GM12878 (cell line): ENCODE results near the gene PTPN22. TPM values are rescaled to one million over a fixed set of nuclear protein-coding genes. Genes with fewer than 3 reads are reported as not detected.

Source experiments
- ATAC-seq: fragments of 200-7000 bp; cut with Tn5 transposase; 3 replicates; pipeline ENCODE4 v1.9.1; 2020; ENCODE audit warnings: mild to moderate bottlenecking, moderate library complexity
- BruUV-seq: library from RNA; stranded (reverse); fragments of 400-500 nt; replicated peaks from 2 replicates; lab custom pipeline; 2021; lab: Mats Ljungman, UMichigan
- CTCF ChIA-PET: fragments of 300-600 bp; sonication (Branson Sonifier 250); formaldehyde crosslinking; extraction: SDS; loops from one replicate; lab custom pipeline; 2021; ENCODE audit warnings: inconsistent platforms; lab: Yijun Ruan, JAX
- POLR2A ChIA-PET: fragments of 350-600 bp; formaldehyde crosslinking; extraction: SDS; loops from one replicate; lab custom pipeline; 2021; ENCODE audit warnings: inconsistent platforms; lab: Charles Lee
- RAD21 ChIA-PET: fragments of 300-600 bp; sonication (Branson Sonifier 250); formaldehyde crosslinking; loops from one replicate; lab custom pipeline; 2023; ENCODE audit warnings: antibody characterized with exemption; ENCODE audit not compliant: unreplicated experiment; lab: Charles Lee
- SMC1A ChIA-PET: fragments of 300-600 bp; sonication (Branson Sonifier 250); formaldehyde crosslinking; loops from one replicate; lab custom pipeline; 2023; ENCODE audit not compliant: unreplicated experiment, uncharacterized antibody; lab: Charles Lee
- DNase-seq: peaks from one replicate; pipeline ENCODE4 v3.0.0-alpha.2; 2011; ENCODE audit warnings: low read depth, low spot score
- FAIRE-seq: peaks from 3 replicates; lab custom pipeline; 2011; peaks lifted over from hg19 to GRCh38; lab: Jason Lieb, UNC
- H2AFZ ChIP-seq: 2 replicates; pipeline ENCODE4 v1.6.0; 2011; ENCODE audit warnings: low read depth, low read length, control low read depth; ENCODE audit not compliant: control insufficient read depth
- H3K27ac ChIP-seq: 2 replicates; pipeline ENCODE4 v1.5.1; 2011; ENCODE audit warnings: control low read depth; ENCODE audit not compliant: control insufficient read depth, insufficient read depth
- H3K27me3 ChIP-seq, 2 experiments: replicated peaks in 1 of 2; 2 replicates each; pipeline versions ENCODE4 v1.6.0 to v1.6.1; 2011; ENCODE audit warnings: low read length in 1 of 2; ENCODE audit not compliant: control insufficient read depth in 2 of 2, insufficient read depth in 2 of 2
- H3K36me3 ChIP-seq, 2 experiments: 2 replicates each; pipeline ENCODE4 v1.5.1; 2011; ENCODE audit warnings: low read length in 1 of 2; ENCODE audit not compliant: control insufficient read depth in 2 of 2, insufficient read depth in 2 of 2
- H3K4me1 ChIP-seq: 2 replicates; pipeline ENCODE4 v1.6.1; 2011; ENCODE audit warnings: mild to moderate bottlenecking, low read length, moderate library complexity, mixed read lengths; ENCODE audit not compliant: control insufficient read depth, insufficient read depth
- H3K4me2 ChIP-seq: 2 replicates; pipeline ENCODE4 v1.6.0; 2011; ENCODE audit warnings: control low read depth; ENCODE audit not compliant: control insufficient read depth, insufficient read depth
- H3K4me3 ChIP-seq: fragments of 200-600 bp; sonication (generic); 2 replicates; pipeline ENCODE4 v1.5.1; 2016
- H3K79me2 ChIP-seq: 2 replicates; pipeline ENCODE4 v1.6.0; 2011; ENCODE audit warnings: low read length; ENCODE audit not compliant: control insufficient read depth, insufficient read depth
- H3K9ac ChIP-seq: 2 replicates; pipeline ENCODE4 v1.8.0; 2011; ENCODE audit warnings: low read length, control low read depth, mixed read lengths; ENCODE audit not compliant: control insufficient read depth, insufficient read depth
- H3K9me3 ChIP-seq: replicated peaks from 3 replicates; pipeline ENCODE4 v1.5.1; 2011; ENCODE audit warnings: mild to moderate bottlenecking, low read length; ENCODE audit not compliant: control insufficient read depth, insufficient read depth
- H4K20me1 ChIP-seq: 2 replicates; pipeline ENCODE4 v1.6.0; 2011; ENCODE audit not compliant: control insufficient read depth, insufficient read depth
- BHLHE40 ChIP-seq, 2 experiments: fragments of 450-650 bp in 1 of 2; IDR thresholded peaks; 2 replicates each; pipeline ENCODE4 v1.6.1; 2011 to 2017; ENCODE audit warnings: low read depth in 2 of 2, borderline replicate concordance in 1 of 2, improper control_type of control experiment in 1 of 2, low read length in 1 of 2, mild to moderate bottlenecking in 1 of 2
- CBFB ChIP-seq: IDR thresholded peaks from 2 replicates; pipeline ENCODE4 v1.6.1; 2016; ENCODE audit warnings: antibody characterized with exemption, low read depth
- CHD1 ChIP-seq: IDR thresholded peaks from 2 replicates; pipeline ENCODE4 v1.6.1; 2012; ENCODE audit warnings: low read depth, low read length, improper control_type of control experiment
- EED ChIP-seq: sonication (generic); IDR thresholded peaks from 2 replicates; pipeline ENCODE4 v1.6.1; 2016; ENCODE audit warnings: antibody characterized with exemption, low read depth
- ETV6 ChIP-seq, 2 experiments: fragments of 450-650 bp in 1 of 2; IDR thresholded peaks in 1 of 2; conservative IDR thresholded peaks in 1 of 2; 2 replicates each; pipeline ENCODE4 v1.6.1; 2014; ENCODE audit warnings: antibody characterized with exemption in 1 of 2, borderline replicate concordance in 1 of 2, low read depth in 1 of 2, mild to moderate bottlenecking in 1 of 2, moderate library complexity in 1 of 2
- HDAC2 ChIP-seq: fragments of 200-600 bp; sonication (generic); IDR thresholded peaks from 2 replicates; pipeline ENCODE4 v1.6.1; 2017
- MYB ChIP-seq: fragments of 150-350 bp; IDR thresholded peaks from 2 replicates; pipeline ENCODE4 v1.6.1; 2014; ENCODE audit warnings: mild to moderate bottlenecking, low read depth, low read length, borderline replicate concordance
- NFIC ChIP-seq: IDR thresholded peaks from 2 replicates; pipeline ENCODE4 v1.6.1; 2012; ENCODE audit warnings: low read depth, mild to moderate bottlenecking, inconsistent platforms, low read length, moderate library complexity
- NR2C2 ChIP-seq: IDR thresholded peaks from 2 replicates; pipeline ENCODE4 v1.6.1; 2011; ENCODE audit warnings: borderline replicate concordance, low read depth; ENCODE audit not compliant: control insufficient read depth, insufficient read length
- SP1 ChIP-seq: IDR thresholded peaks from one replicate; pipeline ENCODE4 v1.6.1; 2011; ENCODE audit warnings: low read depth, low read length
- WRNIP1 ChIP-seq: IDR thresholded peaks from 2 replicates; pipeline ENCODE4 v1.6.1; 2011; ENCODE audit warnings: low read depth, low read length, improper control_type of control experiment, borderline replicate concordance
- ZNF24 ChIP-seq: fragments of 450-650 bp; IDR thresholded peaks from 2 replicates; pipeline ENCODE4 v1.6.1; 2017; ENCODE audit warnings: antibody characterized with exemption, mild to moderate bottlenecking
- WGBS: methylation state at CpG from one replicate; pipeline ENCODE4 v1.1.6; 2016; ENCODE audit warnings: low lambda C conversion rate; ENCODE audit not compliant: insufficient replicate concordance, insufficient coverage; ENCODE audit errors: missing lambda C conversion rate; 5-methylcytosine and 5-hydroxymethylcytosine counted together
- in situ Hi-C: fragments of 300-500 bp; cut with MboI; formaldehyde crosslinking; loops from 9 replicates; pipeline ENCODE4 v1.14.3; 2018; ENCODE audit warnings: mixed read lengths
- intact Hi-C: fragments of 100-400 bp; cut with micrococcal nuclease; formaldehyde crosslinking; loops from one replicate; pipeline ENCODE4 v1.14.2; 2022; ENCODE audit not compliant: unreplicated experiment
- polyA plus RNA-seq, 11 experiments: library from polyadenylated mRNA; depleted of rRNA in 4 of 11; unstranded in 6 of 11; stranded (reverse) in 5 of 11; fragments of >200 nt; fragmentation: Nextera tagmentation in 4 of 11; fragmentation: Illumina TruSeq in 1 of 11; extraction: Ambion mirVana in 4 of 11; extraction: Trizol in 1 of 11; gene quantifications; 1 replicate in 1 of 11; 2 replicates in 10 of 11; pipeline versions ENCODE4 v1.2.1 to v1.2.3, GENCODE V29; 2011 to 2016; ENCODE audit warnings: inconsistent platforms in 2 of 11, missing spikeins in 2 of 11, low read depth in 1 of 11
- total RNA-seq, 4 experiments: library from RNA; depleted of rRNA in 3 of 4; stranded (reverse); fragments of >200 nt in 3 of 4; fragmentation: Illumina TruSeq in 1 of 4; extraction: Trizol in 1 of 4; gene quantifications; 2 replicates each; pipeline versions ENCODE4 v1.2.1 to v1.2.3, GENCODE V29; 2013 to 2021
- TF ChIP-seq, protein P1 (sequence below): fragments of 450-650 bp; IDR thresholded peaks from 2 replicates; pipeline ENCODE4 v1.6.1; 2017; ENCODE audit warnings: mild to moderate bottlenecking, low read depth, inconsistent platforms; ENCODE audit not compliant: poor library complexity, severe bottlenecking

Gene PTPN22
- total and polyA plus RNA-seq, 10 of the 15 experiments (the other 5 are each of a cell fraction or from before 2014, with no cell fraction given) = 22.8 to 65.1 (median 44.9) TPM

GRCh38 chr1:113857776-113858175, 13.7 kb downstream of the PTPN22 start:
- peak; percentile 3; the same call in 2 of the 3 replicates for ATAC-seq
- no peak overlapping the region; the same call in 1 of the 2 replicates for H3K4me3 ChIP-seq

GRCh38 chr1:113856401-113856790, 15.1 kb downstream of the PTPN22 start:
- H3K36me3 ChIP-seq = peaks cover 0 to 22% of the 10 kb centered on the region in 2 experiments; a peak in 2 of 4 replicates
- no peak overlapping the region for H3K27ac ChIP-seq
- no TSS peak for BruUV-seq
- no peaks in the 10 kb centered on the region for H3K9me3 ChIP-seq
- H4K20me1 ChIP-seq = no peaks in the 10 kb centered on the region
- no peak overlapping the region for H3K9ac ChIP-seq
- H3K27me3 ChIP-seq = no peaks in the 10 kb centered on the region
- no peak for ATAC-seq
- intact Hi-C loops = loop anchor here (5.0 kb wide), 1 partner anchor 86 kb away; no protein-coding TSS in a partner anchor
- peaks cover 35% of the 10 kb centered on the region for H3K4me1 ChIP-seq
- H3K4me3 ChIP-seq = no peak overlapping the region
- H3K4me2 ChIP-seq = no peak overlapping the region
- H3K79me2 ChIP-seq = peaks cover 3% of the 10 kb centered on the region
- RAD21 ChIA-PET = interaction anchor here (0.9 to 7.1 kb wide), 5 partner anchors 12 to 74 kb away, joined by 5 to 189 read pairs (median 102); partner anchors contain the start of genes AP4B1 and DCLRE1B
- WGBS = 97% methylated on average over 2 of the region's 2 CpGs
- POLR2A ChIA-PET = interaction anchor here (0.6 to 8.0 kb wide), 5 partner anchors 11 to 74 kb away, joined by 3 to 111 read pairs (median 3); partner anchors contain the start of genes AP4B1 and DCLRE1B
- CTCF ChIA-PET = interaction anchor here (1.5 to 6.1 kb wide), 9 partner anchors 12 to 74 kb away, joined by 3 to 66 read pairs (median 33); partner anchors contain the start of genes AP4B1 and DCLRE1B
- DNase-seq = no peak
- in situ Hi-C loops = no loop called here
- SMC1A ChIA-PET = interaction anchor here (1.1 to 17.4 kb wide), 13 partner anchors 12 to 122 kb away, joined by 3 to 396 read pairs (median 5); partner anchors contain the start of genes AP4B1, BCL2L15, DCLRE1B and HIPK1
- H2AFZ ChIP-seq = no peak overlapping the region
- FAIRE-seq = no peak
- TF ChIP-seq CHD1 = no peak
- no peak for TF ChIP-seq NR2C2
- TF ChIP-seq EED = no peak
- TF ChIP-seq, protein P1, sequence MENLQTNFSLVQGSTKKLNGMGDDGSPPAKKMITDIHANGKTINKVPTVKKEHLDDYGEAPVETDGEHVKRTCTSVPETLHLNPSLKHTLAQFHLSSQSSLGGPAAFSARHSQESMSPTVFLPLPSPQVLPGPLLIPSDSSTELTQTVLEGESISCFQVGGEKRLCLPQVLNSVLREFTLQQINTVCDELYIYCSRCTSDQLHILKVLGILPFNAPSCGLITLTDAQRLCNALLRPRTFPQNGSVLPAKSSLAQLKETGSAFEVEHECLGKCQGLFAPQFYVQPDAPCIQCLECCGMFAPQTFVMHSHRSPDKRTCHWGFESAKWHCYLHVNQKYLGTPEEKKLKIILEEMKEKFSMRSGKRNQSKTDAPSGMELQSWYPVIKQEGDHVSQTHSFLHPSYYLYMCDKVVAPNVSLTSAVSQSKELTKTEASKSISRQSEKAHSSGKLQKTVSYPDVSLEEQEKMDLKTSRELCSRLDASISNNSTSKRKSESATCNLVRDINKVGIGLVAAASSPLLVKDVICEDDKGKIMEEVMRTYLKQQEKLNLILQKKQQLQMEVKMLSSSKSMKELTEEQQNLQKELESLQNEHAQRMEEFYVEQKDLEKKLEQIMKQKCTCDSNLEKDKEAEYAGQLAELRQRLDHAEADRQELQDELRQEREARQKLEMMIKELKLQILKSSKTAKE = no peak
- no peak for TF ChIP-seq WRNIP1
- TF ChIP-seq CBFB = no peak
- no peak for TF ChIP-seq MYB
- no peak for TF ChIP-seq ZNF24
- no peak for TF ChIP-seq ETV6 (conservative IDR thresholded peaks at IDR 0.05 in 1 of 2, IDR thresholded peaks at IDR 0.05 in 1 of 2; ENCODE audit: borderline replicate concordance in 1 of 2, low read depth in 1 of 2)
- TF ChIP-seq BHLHE40 (IDR thresholded peaks at IDR 0.05; ENCODE audit: borderline replicate concordance in 1 of 2, low read depth in 2 of 2, low read length in 1 of 2) = no peak
- TF ChIP-seq SP1 = no peak

More at GRCh38 chr1:113857776-113858175, 13.7 kb downstream of the PTPN22 start:
- TF ChIP-seq HDAC2 = no peak
- TF ChIP-seq NFIC = 0 out of 2 replicates have a peak, but pooled peaks have one; percentile 6
- Histone ChIP-seq H3K9ac (peak overlapping the region; percentile 24; the same call in 1 of the 2 replicates), H3K27ac (peak overlapping the region; percentile 84), H4K20me1 (no peaks in the 10 kb centered on the region), H3K27me3 (no peaks in the 10 kb centered on the region), H3K4me2 (peak overlapping the region; percentile 95), H3K4me1 (peaks cover 47% of the 10 kb centered on the region), H2AFZ (no peak overlapping the region), H3K79me2 (peaks cover 15% of the 10 kb centered on the region), H3K9me3 (no peaks in the 10 kb centered on the region), H3K36me3 (peaks cover 0 to 14% of the 10 kb centered on the region in 2 experiments; a peak in 2 of 4 replicates)
- no TSS peak for BruUV-seq
- WGBS = 30% methylated on average over 3 of the region's 3 CpGs
- FAIRE-seq (no peak), DNase-seq (no peak)
- intact Hi-C loops = loop anchor here (2.0 to 5.0 kb wide), 2 partner anchors 47 to 85 kb away; partner anchors contain the start of genes AP4B1 and DCLRE1B
- ChIA-PET CTCF (interaction anchor here (0.8 to 6.1 kb wide), 12 partner anchors 11 to 121 kb away, joined by 3 to 66 read pairs (median 14); partner anchors contain the start of genes AP4B1, DCLRE1B and OLFML3), SMC1A (interaction anchor here (0.8 to 17.4 kb wide), 10 partner anchors 10 to 106 kb away, joined by 3 to 396 read pairs (median 25); partner anchors contain the start of genes AP4B1, BCL2L15, DCLRE1B and HIPK1), RAD21 (interaction anchor here (1.0 to 7.1 kb wide), 9 partner anchors 10 to 89 kb away, joined by 3 to 189 read pairs (median 33); partner anchors contain the start of genes AP4B1, DCLRE1B and HIPK1), POLR2A (interaction anchor here (3.8 to 8.0 kb wide), 4 partner anchors 12 to 72 kb away, joined by 29 to 111 read pairs (median 58); partner anchors contain the start of genes AP4B1, DCLRE1B and HIPK1)
- in situ Hi-C loops = no loop called here
